ENCODE measurements around the gene SORBS1.
A peak's percentile ranks its signal among the peaks of the same experiment; 100 is the strongest.

Gene SORBS1

GRCh38 chr10:95421782-95422181 is 139.4 kb downstream of the SORBS1 start:
- Histone ChIP-seq H3K9me3 (ENCODE audit: control insufficient read depth, low read length) (no peaks in the 10 kb centered on the region), H3K4me3 (ENCODE audit: extremely low read depth, insufficient read depth, low read length, poor library complexity, severe bottlenecking) (no peak overlapping the region), H3K4me1 (ENCODE audit: control insufficient read depth, insufficient read depth, low read length, poor library complexity, severe bottlenecking) (no peaks in the 10 kb centered on the region), H3K27ac (ENCODE audit: low read depth, low read length, severe bottlenecking) (no peak overlapping the region), H3K36me3 (ENCODE audit: control insufficient read depth, insufficient read depth, low read length) (peaks cover 4% of the 10 kb centered on the region)
- WGBS, 2 experiments (ENCODE audit: insufficient coverage in 2 of 2): 82 to 94% methylated on average over 1 to 2 of the region's 3 CpGs

GRCh38 chr10:95419399-95419798 is 141.8 kb downstream of the SORBS1 start:
- no peaks in the 10 kb centered on the region for H3K9me3 ChIP-seq (ENCODE audit: control insufficient read depth, low read length)
- no peak overlapping the region for H3K27ac ChIP-seq (ENCODE audit: low read depth, low read length, severe bottlenecking)
- peaks cover 4% of the 10 kb centered on the region for H3K36me3 ChIP-seq (ENCODE audit: control insufficient read depth, insufficient read depth, low read length)
- H3K4me1 ChIP-seq (ENCODE audit: control insufficient read depth, insufficient read depth, low read length, poor library complexity, severe bottlenecking): no peaks in the 10 kb centered on the region
- 100% methylated on average over 3 of the region's 3 CpGs for WGBS, 2 experiments (ENCODE audit: insufficient coverage in 2 of 2)
- H3K4me3 ChIP-seq (ENCODE audit: extremely low read depth, insufficient read depth, low read length, poor library complexity, severe bottlenecking): no peak overlapping the region

- no peak overlapping the region for H3K4me3 ChIP-seq (ENCODE audit: extremely low read depth, insufficient read depth, low read length, poor library complexity, severe bottlenecking)
- H3K36me3 ChIP-seq (ENCODE audit: control insufficient read depth, insufficient read depth, low read length): peaks cover 4% of the 10 kb centered on the region
- no peak overlapping the region for H3K27ac ChIP-seq (ENCODE audit: low read depth, low read length, severe bottlenecking)
- no peaks in the 10 kb centered on the region for H3K9me3 ChIP-seq (ENCODE audit: control insufficient read depth, low read length)
- no peaks in the 10 kb centered on the region for H3K4me1 ChIP-seq (ENCODE audit: control insufficient read depth, insufficient read depth, low read length, poor library complexity, severe bottlenecking)
- WGBS, 2 experiments (ENCODE audit: insufficient coverage in 2 of 2): 89 to 96% methylated on average over 5 to 7 of the region's 7 CpGs
Observed at GRCh38 chr10:95416973-95417372, 144.2 kb downstream of the SORBS1 start.

- Histone ChIP-seq H3K4me3 (ENCODE audit: extremely low read depth, insufficient read depth, low read length, poor library complexity, severe bottlenecking) (no peak overlapping the region), H3K27ac (ENCODE audit: low read depth, low read length, severe bottlenecking) (no peak overlapping the region), H3K4me1 (ENCODE audit: control insufficient read depth, insufficient read depth, low read length, poor library complexity, severe bottlenecking) (no peaks in the 10 kb centered on the region), H3K36me3 (ENCODE audit: control insufficient read depth, insufficient read depth, low read length) (no peaks in the 10 kb centered on the region), H3K9me3 (ENCODE audit: control insufficient read depth, low read length) (no peaks in the 10 kb centered on the region)
- WGBS, 2 experiments (ENCODE audit: insufficient coverage in 2 of 2): 72 to 100% methylated on average over 2 of the region's 4 CpGs
Observed at GRCh38 chr10:95416270-95416669, 144.9 kb downstream of the SORBS1 start.

GRCh38 chr10:95415621-95416031 is 145.5 kb downstream of the SORBS1 start:
- H3K27ac ChIP-seq (ENCODE audit: low read depth, low read length, severe bottlenecking): peak overlapping the region; percentile 19
- WGBS, 2 experiments (ENCODE audit: insufficient coverage in 2 of 2): 81 to 83% methylated on average over 5 to 15 of the region's 16 CpGs
- no peak overlapping the region for H3K4me3 ChIP-seq (ENCODE audit: extremely low read depth, insufficient read depth, low read length, poor library complexity, severe bottlenecking)
- H3K9me3 ChIP-seq (ENCODE audit: control insufficient read depth, low read length): no peaks in the 10 kb centered on the region
- no peaks in the 10 kb centered on the region for H3K36me3 ChIP-seq (ENCODE audit: control insufficient read depth, insufficient read depth, low read length)
- H3K4me1 ChIP-seq (ENCODE audit: control insufficient read depth, insufficient read depth, low read length, poor library complexity, severe bottlenecking): no peaks in the 10 kb centered on the region

- H3K9me3 ChIP-seq (ENCODE audit: control insufficient read depth, low read length): no peaks in the 10 kb centered on the region
- H3K36me3 ChIP-seq (ENCODE audit: control insufficient read depth, insufficient read depth, low read length): no peaks in the 10 kb centered on the region
- no peak overlapping the region for H3K4me3 ChIP-seq (ENCODE audit: extremely low read depth, insufficient read depth, low read length, poor library complexity, severe bottlenecking)
- WGBS, 2 experiments (ENCODE audit: insufficient coverage in 2 of 2): 88 to 92% methylated on average over 4 to 6 of the region's 10 CpGs
- H3K27ac ChIP-seq (ENCODE audit: low read depth, low read length, severe bottlenecking): peak overlapping the region; percentile 19
- no peaks in the 10 kb centered on the region for H3K4me1 ChIP-seq (ENCODE audit: control insufficient read depth, insufficient read depth, low read length, poor library complexity, severe bottlenecking)
Observed at GRCh38 chr10:95414844-95415485, 146.2 kb downstream of the SORBS1 start.

GRCh38 chr10:95414016-95414830 is 146.9 kb downstream of the SORBS1 start:
- H3K36me3 ChIP-seq (ENCODE audit: control insufficient read depth, insufficient read depth, low read length): no peaks in the 10 kb centered on the region
- H3K4me3 ChIP-seq (ENCODE audit: extremely low read depth, insufficient read depth, low read length, poor library complexity, severe bottlenecking): no peak overlapping the region
- H3K4me1 ChIP-seq (ENCODE audit: control insufficient read depth, insufficient read depth, low read length, poor library complexity, severe bottlenecking): no peaks in the 10 kb centered on the region
- H3K27ac ChIP-seq (ENCODE audit: low read depth, low read length, severe bottlenecking): no peak overlapping the region
- H3K9me3 ChIP-seq (ENCODE audit: control insufficient read depth, low read length): no peaks in the 10 kb centered on the region
- WGBS, 2 experiments (ENCODE audit: insufficient coverage in 2 of 2): 89 to 91% methylated on average over 21 to 27 of the region's 27 CpGs

- H3K36me3 ChIP-seq (ENCODE audit: control insufficient read depth, insufficient read depth, low read length): no peaks in the 10 kb centered on the region
- no peaks in the 10 kb centered on the region for H3K4me1 ChIP-seq (ENCODE audit: control insufficient read depth, insufficient read depth, low read length, poor library complexity, severe bottlenecking)
- H3K27ac ChIP-seq (ENCODE audit: low read depth, low read length, severe bottlenecking): no peak overlapping the region
- 89 to 92% methylated on average over 4 to 5 of the region's 5 CpGs for WGBS, 2 experiments (ENCODE audit: insufficient coverage in 2 of 2)
- no peaks in the 10 kb centered on the region for H3K9me3 ChIP-seq (ENCODE audit: control insufficient read depth, low read length)
- no peak overlapping the region for H3K4me3 ChIP-seq (ENCODE audit: extremely low read depth, insufficient read depth, low read length, poor library complexity, severe bottlenecking)
Observed at GRCh38 chr10:95413588-95413987, 147.6 kb downstream of the SORBS1 start.

- H3K4me1 ChIP-seq (ENCODE audit: control insufficient read depth, insufficient read depth, low read length, poor library complexity, severe bottlenecking): no peaks in the 10 kb centered on the region
- H3K4me3 ChIP-seq (ENCODE audit: extremely low read depth, insufficient read depth, low read length, poor library complexity, severe bottlenecking): no peak overlapping the region
- no peaks in the 10 kb centered on the region for H3K9me3 ChIP-seq (ENCODE audit: control insufficient read depth, low read length)
- peaks cover 5% of the 10 kb centered on the region for H3K36me3 ChIP-seq (ENCODE audit: control insufficient read depth, insufficient read depth, low read length)
- WGBS, 2 experiments (ENCODE audit: insufficient coverage in 2 of 2): 86 to 100% methylated on average over 2 of the region's 4 CpGs
- H3K27ac ChIP-seq (ENCODE audit: low read depth, low read length, severe bottlenecking): no peak overlapping the region
Observed at GRCh38 chr10:95411635-95412034, 149.5 kb downstream of the SORBS1 start.

- Histone ChIP-seq H3K4me3 (ENCODE audit: extremely low read depth, insufficient read depth, low read length, poor library complexity, severe bottlenecking) (no peak overlapping the region), H3K27ac (ENCODE audit: low read depth, low read length, severe bottlenecking) (no peak overlapping the region)
Observed at GRCh38 chr10:95408983-95409873, 151.9 kb downstream of the SORBS1 start.

More at GRCh38 chr10:95408983-95409873, 151.9 kb downstream of the SORBS1 start:
- no CpG with 5 or more reads among the region's 3 CpGs for WGBS, 2 experiments (ENCODE audit: insufficient coverage in 2 of 2)
- peaks cover 6% of the 10 kb centered on the region for H3K36me3 ChIP-seq (ENCODE audit: control insufficient read depth, insufficient read depth, low read length)
- H3K4me1 ChIP-seq (ENCODE audit: control insufficient read depth, insufficient read depth, low read length, poor library complexity, severe bottlenecking): no peaks in the 10 kb centered on the region
- H3K9me3 ChIP-seq (ENCODE audit: control insufficient read depth, low read length): no peaks in the 10 kb centered on the region
